Fibroblast of skin of left biceps (primary cell): ENCODE data around the gene LEMD1.
"Not testable (repeated sequence)": the region's sequence is repeated elsewhere in the genome, so short reads cannot be mapped to it uniquely, and the experiment has no call there.

Experiments used
- DNase-seq, 2 experiments: peaks; one replicate each; pipeline ENCODE4 v3.0.0-alpha.2; 2013; ENCODE audit warnings: low read depth in 2 of 2

Gene LEMD1

DNA sequence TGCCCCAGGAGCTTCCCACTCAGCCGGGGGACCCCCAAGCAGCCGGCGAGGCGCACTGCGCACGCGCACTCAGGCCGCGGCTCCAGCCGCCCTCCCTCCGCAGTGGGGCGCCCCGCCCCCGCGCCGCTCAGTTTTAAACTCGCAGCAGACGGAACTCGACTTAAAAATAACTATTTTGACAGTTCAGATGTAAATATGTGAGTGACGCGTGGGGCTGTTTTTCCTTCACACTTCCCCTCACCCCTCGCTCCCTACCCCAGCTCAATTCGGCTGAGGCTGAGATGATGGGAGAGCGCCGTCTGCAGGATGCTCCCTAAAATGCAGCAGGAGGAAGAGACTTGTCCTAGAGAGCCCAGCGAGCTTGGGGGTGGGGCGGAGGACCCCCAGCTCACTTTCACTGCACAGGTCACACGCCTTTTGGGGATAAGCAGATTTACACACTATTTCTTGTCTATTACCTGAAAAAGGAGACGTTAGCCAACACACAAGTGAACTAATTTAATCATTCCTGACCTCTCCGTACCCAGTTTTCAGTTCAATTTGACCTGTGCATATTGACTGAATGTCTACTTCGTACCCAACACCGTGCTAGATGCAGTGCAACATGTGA is 8.9 kb upstream of the LEMD1 start:
- no peak for DNase-seq

DNA sequence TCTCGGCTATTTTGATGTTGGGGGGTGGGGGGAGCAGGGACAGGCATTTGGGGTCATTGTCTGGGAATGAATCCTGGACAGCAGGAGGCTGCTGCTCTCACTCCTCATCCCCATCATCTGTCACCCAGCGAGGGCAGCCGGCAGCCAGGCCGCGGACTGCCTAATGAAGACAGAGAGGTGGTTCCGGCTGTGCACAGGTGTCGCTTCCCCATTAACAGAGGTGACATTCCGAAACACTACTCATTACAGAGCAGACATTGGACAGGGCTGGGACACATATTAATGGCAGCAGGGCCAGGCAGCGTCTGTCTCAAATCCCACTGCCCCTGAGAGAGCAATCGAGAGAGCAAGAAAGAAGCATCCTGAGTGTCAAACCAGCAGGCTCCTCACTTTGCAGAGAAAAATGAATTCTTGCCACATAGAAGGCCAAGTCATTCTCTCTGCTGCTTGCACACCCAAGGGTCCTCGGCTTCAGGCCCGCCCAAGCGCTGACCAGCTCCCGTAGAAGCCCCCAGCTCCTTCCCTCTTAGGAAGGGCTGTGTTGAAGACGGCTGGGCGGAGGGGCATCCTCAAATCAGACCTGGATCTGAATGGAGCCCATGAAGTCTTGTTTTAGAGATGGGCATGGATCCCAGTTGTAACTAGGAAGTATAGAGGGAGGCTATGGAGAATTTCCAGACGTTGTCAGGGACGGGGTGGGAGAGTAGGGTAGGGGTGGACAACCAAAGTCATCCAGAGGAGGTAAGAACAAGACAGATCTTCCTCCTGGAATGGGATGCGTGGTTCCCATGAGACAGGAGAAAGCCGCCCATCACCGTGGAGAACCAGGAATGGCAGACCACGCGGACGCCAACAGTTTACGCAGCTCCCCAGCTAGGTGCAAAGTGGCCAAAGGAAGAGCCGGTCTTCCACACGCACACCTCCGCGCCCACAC is 8.2 kb upstream of the LEMD1 start:
- DNase-seq = no peak

DNA sequence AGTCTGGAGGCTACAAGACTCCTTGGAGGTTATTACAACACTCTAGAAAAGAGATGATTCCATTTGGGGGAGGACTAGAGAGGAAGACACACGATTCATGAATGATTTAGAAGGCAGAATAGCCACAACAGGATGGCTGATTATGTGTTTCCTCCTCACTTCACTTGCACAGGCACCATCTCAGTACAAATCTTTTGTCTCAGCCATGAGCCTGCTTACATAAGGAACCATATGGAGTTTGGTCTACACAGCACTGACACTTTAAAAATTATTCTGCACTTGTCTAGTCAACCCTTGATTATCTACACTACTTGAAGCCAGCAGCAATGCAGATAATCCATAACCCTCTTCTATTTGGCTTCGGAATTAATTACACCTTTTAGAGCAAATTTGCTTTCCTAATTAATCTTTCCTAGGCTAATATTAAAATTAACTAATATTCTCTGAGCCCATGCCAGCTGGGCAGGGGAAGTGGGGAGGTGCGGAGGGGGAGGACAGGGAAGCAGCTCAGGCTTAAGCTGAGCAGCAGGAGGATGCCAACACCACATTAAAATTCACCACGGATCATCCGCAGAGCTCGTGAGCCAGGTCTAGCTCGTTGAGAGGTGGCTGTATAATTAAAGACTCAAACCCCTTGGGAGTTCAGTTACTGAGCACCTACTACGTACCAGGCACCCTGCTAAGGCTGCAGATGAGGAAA is 3.2 kb upstream of the LEMD1 start:
- no peak for DNase-seq

DNA sequence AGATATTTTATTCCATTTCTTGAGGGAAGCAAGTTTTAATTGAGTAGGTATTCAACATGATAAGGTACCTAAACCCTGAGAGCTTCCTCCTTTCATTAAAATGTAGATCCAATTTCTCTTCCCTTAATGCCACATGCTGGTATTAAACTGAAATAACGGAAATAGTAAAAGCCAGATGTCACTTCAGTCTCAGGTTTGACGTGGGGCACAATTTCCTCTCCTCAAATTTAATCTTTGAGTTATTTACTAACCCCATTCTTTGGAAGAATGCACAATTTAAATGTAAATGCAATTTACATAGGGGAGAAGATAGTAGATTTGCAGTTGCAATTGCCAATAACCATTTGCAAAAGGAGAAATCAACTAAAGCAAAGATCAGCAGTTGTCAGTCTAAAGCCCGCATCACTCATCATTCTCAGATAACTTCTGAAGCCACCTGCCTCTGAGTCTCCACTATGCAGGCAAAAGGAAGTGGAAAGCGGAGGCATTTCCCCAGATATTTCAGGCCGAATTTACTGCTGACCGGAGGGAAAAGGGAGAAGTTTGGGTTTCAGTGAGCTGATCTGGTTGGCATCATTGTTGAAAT is 2.1 kb upstream of the LEMD1 start:
- no peak for DNase-seq

DNA sequence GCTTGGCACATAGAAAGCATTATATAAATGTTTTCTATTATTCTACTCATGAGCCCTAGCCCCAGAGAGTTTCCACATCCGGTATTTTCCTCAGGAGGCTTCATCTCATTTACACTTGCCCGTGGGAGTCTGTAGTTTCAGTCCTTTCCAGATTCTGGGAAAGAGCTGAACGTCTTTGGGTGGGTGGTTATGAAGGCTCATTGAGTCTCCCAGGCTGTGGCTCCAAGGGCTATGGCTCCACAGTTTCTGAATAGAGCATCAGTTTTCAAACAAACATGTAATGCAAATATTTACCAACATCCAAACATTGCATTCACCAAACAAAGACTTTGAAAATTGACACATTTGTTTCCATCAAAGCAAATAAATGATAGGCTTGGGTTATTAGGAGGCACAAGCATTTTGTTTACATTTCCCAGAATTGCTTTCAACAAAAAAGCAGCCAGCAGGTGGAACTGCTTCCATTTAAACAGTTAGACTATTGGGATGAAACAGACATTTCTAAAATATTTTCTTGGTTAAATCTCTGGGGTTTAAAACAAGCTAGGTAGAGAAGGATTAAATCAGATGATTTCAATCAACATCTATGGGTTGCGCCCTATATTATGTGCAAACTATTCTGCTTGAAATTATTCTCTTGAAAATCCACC is 1.3 kb upstream of the LEMD1 start:
- DNase-seq = no peak

DNA sequence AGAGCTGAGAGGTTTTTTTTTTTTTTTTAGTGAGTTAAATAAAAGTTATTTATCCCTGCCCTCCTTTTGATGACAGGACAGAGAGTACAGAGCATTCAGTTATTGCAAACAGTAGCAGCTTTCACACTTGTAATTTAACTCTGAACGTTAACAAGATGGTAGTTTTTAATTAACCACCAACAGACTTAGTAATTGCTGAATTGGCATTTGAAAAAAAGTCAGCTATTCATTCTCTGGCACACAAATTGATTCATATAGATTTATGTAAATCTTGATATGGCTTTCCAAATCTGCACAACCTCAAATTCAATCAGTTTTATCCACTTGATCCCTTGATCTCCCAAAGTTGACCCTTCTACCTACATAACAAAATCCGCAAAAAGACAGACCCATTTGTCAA is 918 bp downstream of the LEMD1 start:
- no peak for DNase-seq

DNA sequence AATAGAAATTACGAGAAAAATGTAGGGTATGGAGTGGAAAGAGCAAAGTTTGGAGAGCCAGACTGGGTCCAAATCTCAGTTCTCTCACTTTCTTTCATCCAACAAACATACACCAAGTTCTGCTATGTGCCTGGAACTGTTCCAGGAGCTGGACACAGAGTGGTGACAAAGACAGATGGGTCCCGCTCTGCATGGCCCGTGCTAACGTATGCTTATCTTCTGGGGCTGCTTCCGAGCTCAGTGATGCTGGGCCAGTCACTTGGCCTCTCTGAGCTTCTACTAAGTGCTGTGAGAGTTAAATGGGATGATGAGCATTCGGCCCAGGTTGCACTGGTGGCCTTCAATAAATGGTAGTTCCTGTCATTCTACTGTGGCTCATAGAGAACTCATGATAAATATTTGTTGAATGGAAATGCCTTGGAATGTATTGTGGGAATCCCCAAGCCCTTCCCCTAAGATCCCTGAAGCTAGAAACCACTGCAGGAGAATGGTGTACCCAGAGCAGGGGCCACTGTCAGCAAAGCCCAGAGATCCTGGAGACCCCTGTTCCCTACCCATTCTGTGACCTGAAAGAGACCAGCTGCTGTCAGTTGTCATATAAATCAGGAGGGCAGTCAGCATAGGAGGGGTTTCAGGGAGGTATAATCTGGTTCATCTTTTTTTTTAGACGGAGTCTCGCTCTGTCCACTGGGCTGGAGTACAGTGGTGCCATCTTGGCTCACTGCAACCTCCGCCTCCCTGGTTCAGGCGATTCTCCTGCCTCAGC is 3.8 kb downstream of the LEMD1 start:
- DNase-seq = no peak

DNA sequence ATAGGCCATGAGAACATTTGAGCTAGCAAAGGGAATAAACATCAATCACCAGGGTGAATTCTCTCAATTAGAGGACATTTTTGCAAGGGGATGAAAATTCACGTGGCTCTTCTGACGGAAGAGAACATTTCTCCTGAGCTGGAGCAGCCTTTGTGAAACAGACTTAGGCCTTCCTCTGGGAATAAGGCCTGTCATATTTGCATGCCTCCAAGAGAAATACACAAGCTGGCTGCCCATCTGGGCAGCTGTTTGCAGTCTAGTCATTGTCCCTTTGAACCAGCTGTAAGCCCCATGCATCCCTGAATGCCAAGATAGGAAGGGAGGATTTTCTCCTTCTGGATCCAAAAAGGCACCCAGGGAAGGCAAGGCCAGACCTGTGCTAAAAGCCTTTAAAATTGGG is 5.5 kb downstream of the LEMD1 start:
- no peak for DNase-seq

DNA sequence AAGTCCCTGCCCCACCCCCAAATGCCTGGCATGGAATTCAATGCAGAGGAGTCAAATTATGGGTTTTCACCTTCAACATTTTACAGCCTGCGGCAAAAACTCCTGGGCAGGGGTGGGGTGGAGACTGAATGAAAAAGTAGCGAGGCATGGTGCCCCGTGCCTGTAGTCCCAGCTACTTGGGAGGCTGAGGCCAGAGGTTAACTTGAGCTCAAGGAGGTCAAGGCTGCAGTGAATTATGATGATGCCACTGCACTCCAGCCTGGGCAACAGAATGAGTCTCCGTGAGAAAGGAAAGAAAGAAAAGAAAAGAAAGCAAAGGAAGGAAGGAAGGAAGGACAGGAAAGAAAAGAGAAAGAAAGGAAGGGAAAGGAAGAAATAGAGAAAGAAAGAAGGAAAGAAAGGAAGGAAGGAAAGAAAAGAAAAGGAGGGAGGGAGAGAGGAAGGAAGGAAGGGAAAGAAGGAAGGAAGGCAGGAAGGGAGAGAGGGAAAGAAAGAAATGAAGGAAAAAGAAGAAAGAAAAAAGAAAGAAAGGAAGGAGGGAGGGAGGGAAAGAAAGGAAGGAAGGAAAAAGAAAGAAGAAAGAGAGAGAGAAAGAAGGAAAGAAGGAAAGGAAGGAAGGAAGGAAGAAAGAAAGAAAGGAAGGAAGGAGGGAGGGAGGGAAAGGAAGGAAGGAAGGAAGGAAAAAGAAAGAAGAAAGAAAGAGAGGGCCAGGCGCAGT is 11.1 kb downstream of the LEMD1 start:
- no peak for DNase-seq

DNA sequence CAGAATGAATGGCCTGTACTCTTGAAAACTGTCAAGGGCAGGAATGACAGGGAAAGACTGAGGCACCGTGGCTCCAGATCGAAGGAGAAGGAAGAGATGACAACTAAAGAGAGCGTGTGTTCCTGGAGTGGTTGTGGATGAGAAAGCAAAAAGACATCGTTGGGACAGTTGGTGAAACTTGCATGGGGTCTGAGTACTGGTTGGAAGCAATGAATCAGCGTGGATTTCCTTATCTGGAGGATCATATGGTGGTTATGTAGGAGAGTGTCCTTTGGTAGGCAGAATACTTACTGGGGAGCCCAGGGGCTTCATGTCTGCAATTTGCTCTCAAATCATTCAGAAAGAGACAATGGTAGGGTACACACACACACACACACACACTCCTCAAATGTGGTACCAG is 13.9 kb downstream of the LEMD1 start:
- DNase-seq = no peak

DNA sequence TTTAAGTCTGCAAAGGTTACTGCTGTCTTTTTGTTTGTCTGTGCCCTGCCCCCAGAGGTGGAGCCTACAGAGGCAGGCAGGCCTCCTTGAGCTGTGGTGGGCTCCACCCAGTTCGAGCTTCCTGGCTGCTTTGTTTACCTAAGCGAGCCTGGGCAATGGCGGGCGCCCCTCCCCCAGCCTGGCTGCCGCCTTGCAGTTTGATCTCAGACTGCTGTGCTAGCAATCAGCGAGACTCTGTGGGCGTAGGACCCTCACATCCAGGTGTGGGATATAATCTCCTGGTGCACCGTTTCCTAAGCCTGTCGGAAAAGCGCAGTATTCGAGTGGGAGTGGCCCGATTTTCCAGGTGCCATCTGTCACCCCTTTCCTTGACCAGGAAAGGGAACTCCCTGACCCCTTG is 15.6 kb downstream of the LEMD1 start:
- DNase-seq = not testable (repeated sequence)

DNA sequence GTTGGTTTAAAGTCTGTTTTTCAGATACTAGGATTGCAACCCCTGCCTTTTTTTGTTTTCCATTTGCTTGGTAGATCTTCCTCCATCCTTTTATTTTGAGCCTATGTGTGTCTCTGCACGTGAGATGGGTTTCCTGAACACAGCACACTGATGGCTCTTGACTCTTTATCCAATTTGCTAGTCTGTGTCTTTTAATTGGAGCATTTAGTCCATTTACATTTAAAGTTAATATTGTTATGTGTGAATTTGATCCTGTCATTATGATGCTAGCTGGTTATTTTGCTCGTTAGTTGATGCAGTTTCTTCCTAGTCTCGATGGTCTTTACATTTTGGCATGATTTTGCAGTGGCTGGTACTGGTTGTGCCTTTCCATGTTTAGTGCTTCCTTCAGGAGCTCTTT is 17.4 kb downstream of the LEMD1 start:
- DNase-seq = not testable (repeated sequence)

DNA sequence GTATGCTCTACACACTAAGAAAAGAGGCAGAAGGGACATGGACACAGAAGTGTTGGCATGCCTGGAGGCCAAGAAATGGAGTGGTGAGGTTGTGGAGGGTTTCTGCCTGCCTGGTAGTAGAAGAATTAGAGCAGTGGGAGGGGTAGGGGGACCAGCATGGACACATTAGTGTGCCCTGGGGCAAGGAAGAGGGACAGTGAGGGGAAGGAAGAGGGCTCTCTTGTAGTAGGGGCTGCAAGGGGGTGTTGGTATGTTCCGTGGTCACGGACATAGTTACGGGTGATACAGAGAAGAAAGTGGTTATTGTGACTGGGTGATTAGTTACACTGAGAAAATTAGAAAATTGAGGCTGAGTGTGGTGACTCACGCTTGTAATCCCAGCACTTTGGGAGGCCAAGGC is 23.3 kb downstream of the LEMD1 start:
- DNase-seq = no peak

DNA sequence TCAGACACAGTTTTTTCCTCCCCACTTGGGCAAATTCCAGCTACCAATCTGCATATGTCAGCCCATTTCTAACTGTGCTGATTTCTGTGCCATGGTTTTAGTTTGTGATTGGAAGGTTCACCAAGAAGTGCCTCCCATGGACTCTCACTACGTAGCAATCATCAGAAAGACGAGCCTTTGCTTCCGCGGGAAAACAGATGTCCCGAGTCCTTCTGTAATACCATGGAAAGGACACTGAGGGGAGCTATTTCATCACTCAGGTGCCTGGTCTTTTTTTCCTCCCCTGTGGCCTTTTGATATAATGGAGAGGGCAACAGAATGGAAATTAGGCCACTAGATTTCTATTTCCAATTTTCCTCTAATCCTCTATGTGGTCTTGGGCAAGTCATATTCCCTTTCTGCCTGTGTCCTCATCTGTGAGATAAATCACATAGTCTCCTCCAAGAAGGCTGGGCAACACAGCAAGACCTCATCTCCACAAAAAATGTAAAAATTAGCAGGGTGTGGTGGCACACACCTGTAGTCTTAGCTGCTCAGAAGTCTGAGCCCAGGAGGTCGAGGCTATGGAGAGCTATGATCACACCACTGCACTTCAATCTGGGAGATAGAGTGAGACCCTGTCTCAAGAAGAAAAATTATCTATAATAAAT is 24.8 kb downstream of the LEMD1 start:
- no peak for DNase-seq

DNA sequence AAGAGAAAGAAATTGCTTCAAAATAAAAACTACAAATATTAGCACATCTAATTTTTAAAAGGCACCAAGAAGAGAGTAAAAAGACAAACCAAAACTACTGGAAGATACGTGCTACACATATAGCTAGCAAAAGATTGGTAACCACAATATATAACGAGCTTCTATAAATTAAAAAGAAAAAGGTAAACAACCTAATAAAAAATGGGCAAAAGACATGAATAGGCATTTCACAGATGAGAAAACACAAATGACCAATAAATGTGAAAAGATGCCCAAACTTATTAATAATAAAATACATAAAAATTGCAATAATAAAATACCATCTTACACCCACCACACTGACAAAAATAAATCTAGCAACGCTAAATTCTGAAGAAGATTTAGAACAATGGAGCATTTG is 26.2 kb downstream of the LEMD1 start:
- no peak for DNase-seq

DNA sequence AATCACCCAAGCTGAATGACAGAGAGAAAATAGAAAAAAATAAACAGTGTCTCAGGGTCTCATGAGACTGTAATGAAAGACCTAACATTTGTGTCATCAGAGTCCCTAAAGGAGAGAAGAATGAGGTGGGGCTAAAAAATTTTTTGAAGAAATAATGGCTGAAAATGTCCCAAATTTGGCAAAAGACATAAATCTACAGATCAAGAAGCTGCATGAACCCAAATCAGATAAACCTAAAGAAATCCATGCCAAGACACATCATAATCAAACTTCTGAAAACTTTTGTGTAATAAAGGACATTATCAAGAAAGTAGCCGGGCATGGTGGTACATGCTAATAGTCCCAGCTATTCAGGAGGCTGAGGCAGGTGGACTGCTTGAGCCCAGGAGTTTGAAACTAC is 29.2 kb downstream of the LEMD1 start:
- DNase-seq = no peak

DNA sequence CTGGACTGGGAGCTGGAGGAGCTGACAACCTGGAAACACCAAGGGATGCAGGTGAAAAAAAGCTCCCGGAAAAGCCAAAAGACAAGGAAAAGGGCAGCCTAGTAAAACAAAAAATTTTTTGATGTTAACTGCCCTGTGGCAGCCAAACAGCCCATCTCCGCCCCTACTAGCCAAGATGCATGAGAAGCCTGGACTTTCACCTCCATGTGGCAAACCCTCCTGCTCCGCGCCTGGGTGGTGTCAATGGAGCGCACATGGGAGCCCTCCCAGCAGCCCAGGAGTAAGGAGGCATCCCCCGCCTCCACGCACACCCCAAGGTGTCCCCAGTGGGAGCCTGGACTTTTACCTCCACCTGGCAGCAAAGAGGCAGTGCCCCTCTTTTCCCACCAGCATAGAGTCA is 30.5 kb downstream of the LEMD1 start:
- DNase-seq = no peak

DNA sequence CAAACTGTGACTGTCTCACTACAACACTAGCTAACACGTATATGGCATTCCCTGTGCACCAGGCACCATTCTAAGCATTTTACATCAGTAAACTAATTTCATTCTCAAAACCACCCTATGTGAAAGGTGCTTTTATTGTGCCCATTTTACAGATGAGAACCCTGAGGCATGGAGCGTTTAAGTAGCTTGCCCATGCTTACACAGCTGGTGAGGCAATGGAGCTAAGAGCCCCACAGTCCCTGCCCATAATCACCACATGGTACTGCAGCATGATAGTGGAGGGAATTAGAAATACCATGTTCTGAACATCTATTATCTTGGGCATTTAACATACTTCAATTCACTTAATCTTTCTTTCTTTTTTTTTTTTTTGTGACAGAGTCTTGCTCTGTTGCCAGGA is 34.0 kb downstream of the LEMD1 start:
- DNase-seq = no peak

DNA sequence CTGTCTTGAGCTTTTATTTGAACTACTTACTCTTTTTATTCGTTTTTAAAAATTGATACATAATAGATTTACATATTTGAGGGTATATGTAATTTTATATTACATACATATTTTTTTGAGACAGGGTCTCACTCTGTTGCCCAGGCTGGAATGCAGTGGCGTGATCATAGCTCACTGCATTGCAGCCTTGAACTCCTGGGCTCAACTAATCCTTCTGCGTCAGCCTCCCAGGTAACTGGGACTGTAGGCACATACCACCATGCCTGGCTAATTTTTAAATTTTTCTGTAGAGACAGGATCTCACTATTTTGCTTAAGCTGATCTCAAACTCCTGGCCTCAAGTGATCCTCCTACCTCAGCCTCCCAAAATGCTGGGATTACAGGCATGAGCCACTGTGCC is 38.9 kb downstream of the LEMD1 start:
- DNase-seq = not testable (repeated sequence)

DNA sequence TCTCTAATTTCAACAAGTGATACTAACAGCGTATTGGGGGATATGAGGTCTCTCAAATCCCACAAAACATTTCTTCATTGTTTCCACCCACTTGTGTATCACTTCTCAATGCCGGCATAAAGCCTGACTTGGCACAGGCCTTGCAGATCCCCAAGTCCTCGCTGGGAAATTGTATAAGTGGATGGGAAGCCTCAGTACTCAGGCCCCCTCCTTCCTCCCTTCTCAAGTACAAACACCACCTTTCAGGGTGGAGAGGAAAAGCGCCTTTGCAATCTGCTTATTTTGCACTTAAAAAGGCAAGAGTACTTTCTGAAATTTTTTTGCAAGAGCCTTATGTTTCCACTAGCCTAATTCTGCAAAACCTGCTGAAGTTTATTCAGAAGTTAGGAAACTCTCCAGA is 39.3 kb downstream of the LEMD1 start:
- DNase-seq = no peak
